GM18868 (cell line): ENCODE measurements around the gene RNF8.

Source experiments
- ATAC-seq: cut with Tn5 transposase; IDR thresholded peaks from one replicate; pipeline ENCODE4 v1.9.1; 2021; ENCODE audit warnings: mild to moderate bottlenecking, moderate library complexity; ENCODE audit not compliant: unreplicated experiment

The RNF8 gene

DNA sequence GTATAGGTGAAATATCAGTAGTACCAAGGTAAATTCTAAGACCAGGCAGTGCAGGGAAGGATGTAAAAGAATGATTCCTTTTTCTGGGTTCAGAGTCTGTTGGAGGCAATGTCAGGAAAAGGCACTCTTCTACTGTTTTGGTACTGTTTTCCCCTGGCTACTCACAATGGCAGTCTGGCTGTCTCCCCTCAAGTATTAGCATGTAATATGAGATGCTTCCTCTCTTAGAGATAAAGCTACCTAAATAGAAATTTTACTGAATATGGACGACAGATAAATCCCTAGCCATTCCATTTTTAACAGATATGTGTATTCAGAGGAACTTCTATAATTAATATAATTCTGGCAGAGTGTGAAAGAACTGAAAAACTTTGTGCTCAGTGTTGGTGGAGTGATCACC is 3.5 kb downstream of the RNF8 start:
- ATAC-seq, result no peak

DNA sequence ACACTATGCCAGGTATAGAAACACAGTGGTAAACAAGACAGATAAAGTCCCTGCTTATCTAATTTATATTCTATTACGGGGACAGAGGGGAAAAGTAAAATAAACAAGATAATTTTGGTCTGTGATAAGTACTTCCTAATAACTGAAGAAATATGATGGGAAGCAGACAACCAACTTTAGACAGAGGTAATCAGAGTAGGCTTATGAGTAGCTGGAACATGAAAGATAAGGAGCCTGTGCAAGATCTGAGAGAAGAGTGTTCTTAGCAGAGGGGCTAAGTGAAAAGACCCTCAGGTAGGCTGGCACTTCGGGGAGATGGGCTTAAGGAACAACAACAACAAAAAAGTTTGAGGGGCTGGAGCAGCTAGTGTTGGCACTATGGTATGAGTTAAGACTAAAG is 4.1 kb downstream of the RNF8 start:
- no peak for ATAC-seq

DNA sequence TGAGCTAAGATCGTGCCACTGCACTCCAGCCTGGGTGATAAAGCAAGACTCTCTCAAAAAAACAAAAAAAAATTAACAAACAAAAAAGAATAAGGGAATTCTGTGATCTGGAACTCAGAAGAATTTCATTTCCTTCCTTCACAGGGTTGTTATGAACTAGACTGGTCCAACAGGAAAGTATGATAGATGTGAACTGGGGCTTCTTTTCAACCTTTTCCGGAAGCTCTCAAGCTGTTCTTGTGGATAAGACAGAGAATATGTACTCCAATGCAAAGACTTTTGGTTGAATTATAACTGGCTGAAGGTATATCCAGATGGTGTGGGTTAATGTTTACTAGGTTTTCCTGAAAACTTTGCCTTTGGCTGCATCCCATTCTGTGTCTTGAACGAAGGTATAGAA is 5.3 kb downstream of the RNF8 start:
- ATAC-seq, result no peak

DNA sequence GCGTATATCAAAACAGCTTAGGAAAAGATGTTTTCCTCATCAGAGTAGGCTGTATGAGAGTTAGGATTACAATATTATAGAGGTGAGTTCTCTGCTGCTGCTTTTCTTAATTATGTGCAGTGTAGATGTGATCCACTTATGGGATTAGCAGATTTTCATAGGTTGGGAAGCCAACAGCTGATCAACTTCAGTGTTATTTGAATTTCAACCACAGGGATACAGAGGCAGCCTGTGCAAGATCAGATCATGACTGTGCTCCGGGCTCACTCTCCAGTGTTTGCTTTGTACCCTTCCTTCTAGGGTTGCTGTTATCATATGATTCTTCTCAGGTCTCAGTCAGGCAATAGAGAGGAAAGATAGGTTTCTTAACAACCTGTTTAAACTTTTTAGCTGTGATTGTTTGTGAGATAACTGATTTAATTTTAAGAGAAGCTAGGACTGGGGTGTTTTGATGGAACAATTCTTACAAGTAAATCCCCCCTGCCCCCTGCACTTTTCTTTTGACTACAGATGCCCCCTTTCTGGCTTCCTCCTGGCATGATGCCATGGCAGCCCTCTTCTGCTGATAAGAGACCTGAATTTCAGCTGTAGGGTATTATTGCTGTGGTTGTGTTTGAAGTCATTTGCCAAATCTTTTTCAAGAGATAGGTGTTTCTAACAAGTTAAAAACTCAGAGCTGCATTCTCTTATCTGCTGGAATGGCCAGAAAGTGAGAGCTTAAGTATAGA is 8.5 kb downstream of the RNF8 start:
- no peak for ATAC-seq

DNA sequence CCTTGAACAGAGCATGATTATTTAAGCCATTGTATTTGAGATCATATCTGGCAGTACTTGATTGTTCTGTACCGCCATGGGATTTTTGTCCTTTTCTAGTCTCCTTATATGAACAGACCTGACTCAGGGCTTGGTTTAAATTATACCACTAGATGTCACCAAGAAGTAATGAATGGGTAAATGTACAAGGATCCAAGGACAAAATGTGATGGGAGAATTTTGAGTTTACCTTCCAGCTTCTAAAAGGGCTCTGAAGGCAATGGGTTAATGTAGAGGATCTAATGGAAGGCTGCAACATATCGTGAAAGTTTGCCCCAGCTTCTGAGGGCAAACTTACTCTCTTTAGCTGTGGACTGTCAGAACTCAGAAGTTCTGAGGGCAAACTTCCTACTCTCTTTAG is 12.0 kb downstream of the RNF8 start:
- no peak for ATAC-seq

DNA sequence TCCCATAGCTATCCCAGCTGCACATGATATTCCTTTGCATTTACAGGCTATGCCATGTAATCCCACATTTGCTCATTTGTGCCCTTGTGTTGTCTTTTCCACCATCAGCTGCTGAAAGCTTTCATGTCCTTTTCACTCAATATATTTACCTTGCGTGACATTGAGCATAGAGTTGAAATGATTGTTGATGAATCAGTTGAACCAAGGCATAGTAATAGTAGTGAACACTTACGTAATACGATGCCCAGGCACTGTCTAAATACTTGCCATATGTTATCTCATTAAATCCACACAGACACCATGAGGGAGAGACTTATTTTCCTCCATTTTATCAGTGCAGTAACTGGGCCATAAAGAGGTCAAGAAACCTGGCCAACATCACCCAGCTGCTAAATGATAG is 13.1 kb downstream of the RNF8 start:
- no peak for ATAC-seq

DNA sequence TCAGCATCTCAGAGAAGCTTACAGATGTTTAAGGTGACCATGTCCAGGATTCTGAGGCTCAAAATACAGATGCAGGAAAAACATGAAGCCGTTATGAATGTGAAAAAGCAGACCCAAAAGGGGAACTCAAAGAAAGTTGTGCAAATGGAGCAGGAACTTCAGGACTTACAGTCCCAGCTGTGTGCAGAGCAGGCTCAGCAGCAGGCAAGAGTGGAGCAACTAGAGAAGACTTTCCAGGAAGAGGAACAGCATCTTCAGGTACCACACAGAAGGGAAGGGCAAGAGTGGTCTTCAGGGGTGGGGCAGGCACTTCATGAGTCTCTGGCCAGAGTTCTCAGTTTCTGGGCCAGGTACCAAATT is 15.2 kb downstream of the RNF8 start:
- no peak for ATAC-seq

DNA sequence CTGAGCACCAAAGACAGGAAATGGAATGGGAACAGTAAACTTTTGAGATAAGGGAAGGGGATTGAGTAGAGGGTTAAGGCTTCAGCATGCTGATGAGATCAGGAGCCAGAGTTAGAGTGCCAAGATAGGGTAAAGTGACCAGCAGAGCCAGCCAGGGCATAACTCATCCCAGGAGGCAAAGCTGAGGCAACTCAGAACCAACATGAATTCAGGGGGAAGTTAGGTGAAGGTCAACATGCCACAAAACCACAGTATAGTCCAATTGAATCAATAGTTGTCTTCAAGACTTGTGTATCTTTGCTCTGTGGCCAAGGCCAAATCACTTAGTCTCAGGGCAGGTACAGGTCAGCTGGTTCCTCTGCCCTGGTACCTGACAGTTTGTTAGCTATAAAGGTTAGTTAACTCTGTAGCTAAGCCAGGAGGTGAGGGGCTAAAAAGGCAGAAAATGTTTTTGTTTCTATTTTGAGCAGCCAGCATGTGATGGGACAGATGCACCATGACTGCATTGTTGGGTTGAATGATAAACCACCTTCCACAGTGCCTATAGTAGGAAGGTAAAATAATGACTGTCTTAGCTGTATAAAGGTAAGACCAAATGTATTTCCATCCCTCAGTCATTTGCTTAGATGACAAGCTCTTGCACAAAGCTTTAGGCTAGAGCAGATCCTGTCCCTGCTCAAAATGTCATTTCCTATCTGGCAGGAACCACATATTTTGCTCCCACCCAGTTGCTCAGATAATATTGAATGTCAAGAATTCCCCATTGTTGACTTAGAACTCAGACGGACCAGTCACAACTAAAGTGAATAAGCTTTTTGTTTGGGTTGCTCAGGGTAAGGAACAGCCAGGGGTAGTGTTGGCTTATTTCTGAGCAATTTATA is 15.8 kb downstream of the RNF8 start:
- no peak for ATAC-seq

DNA sequence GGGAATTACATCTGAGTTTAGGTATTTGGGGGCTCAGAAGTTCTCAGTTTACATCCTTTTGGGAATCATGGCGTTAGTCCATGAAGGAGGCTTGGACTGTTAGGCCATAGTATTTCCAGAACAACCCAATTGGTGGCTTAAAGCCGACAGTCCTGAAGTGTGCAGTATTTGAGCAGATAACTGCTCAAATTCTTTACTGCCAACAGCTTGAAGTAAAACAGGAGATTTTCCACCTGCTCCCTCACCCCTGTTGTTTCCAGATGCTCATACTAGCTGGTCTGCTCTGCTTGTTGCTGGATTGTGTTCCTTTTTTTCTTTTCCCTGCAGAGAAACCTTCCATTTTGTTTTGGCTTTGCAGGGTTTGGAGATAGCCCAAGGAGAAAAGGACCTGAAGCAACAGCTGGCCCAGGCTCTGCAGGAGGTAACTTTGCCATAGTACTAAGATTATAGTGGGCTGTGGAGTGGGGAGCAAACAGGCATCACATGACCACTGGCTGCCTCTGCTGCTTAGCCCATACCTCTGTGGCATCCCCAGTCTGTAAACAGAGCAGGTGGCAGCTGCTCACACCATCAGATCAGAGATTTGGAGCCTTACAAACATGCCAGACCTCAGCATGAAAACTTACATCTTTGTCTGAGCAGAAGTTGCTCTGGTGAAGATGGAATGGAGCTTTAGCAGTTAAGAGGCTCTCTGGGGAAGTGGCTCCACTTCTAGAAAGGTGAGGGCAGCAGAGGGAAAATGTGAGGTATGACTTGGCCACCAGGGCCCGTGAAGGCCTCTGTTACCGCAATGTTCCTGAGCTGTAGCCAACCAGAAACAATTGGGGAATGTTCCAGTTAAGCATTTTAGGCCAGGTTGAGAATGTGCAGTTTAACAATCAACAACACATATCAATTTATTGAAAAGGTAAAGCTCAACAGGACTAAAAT is 17.6 kb downstream of the RNF8 start:
- no peak for ATAC-seq

DNA sequence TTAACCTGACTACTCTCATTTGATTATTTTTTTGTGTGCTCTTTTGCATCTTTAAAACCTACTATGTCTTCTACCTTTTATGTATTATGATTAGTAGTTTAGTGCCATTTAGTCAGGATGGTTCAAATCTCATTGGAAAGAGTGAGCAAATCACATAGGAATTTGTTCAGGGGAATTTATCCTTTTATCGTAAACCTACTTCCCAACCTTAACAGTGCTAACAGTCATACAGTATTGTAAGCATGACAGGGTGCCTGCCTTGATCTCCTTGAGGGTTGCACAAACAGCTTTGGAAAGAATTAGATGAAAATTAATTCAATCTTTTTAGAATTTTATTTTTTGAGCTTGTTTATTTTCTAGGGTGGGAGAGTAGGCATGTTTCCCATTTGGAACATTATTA is 18.3 kb downstream of the RNF8 start:
- ATAC-seq, result no peak

DNA sequence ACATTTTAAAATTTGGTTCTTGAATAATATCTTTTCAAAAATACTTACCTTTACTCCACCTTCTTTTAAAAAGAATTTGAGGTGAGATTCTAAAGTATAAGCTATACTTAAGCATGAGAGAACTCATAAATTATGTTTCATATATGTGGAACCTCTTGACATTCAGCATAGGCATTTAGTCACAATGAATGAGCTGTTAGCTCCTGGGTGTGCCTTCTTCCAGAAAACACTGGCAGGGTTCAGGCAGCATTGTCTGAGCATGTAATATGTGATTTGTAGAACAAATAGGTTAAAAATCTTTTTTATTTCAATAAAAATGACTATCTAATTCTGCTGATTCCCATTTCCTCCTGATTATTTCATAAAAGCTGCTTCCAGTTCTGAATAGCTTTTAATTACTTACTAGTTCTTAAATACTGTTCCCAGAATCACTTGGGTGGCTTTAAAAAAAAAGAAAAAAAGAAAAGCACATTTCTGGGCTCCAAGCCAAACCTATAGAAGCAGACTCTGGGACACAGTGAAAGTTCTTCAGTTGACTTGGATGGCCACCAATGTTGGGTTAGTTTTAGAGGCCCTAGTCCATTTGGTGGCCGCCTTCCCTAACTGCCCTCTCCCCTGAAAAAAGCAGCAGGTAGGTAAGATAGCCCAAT is 20.2 kb downstream of the RNF8 start:
- no peak for ATAC-seq

DNA sequence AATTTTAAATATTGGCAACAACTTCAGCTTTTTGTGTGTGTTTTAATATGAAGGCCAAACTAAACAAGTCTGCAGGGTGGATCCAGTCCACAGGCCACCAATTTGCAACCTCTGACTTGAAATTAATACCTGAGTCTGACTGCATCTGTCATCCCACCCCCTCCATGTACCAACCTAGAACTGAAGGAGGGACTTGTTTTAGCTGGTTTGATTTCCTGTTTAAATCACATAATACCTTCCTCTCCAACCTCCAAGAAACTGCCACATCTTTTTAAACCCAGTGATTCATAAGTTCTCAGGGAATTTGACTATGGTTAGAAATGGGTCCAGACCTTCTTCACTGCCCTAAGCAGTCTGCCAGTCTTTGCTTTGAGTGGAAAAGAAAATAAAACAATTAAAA is 21.6 kb downstream of the RNF8 start:
- ATAC-seq, result no peak

DNA sequence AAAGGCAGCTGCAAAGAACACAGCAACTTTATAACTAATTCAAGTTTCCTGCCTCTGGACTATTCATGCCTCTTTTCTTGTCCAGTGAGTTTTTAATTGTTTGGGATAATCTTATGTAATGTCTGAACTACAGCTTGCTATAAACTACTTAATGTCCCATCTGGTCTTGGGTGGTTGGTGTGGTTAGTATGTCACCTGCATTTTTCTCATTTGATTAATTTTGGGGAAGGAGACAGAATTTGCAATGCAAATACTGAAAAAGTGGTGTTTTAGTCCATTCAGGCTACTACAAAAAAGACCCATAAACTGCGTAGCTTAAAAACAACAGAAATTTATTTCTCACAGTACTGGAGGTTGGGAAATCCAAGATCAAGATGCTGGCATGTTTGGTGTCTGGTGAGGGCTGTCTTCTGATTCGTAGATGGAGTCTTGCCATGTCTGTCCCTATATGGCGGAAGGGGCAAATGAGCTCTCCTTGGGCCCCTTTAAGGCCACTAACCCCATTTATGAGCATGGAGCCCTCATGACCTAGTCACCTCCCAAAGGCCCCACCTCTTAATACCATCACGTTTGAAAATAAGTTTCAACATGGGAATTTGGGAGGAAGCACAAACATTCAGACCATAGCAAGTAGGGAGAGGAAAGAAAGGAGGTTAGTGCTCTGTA is 22.4 kb downstream of the RNF8 start:
- ATAC-seq, result no peak

DNA sequence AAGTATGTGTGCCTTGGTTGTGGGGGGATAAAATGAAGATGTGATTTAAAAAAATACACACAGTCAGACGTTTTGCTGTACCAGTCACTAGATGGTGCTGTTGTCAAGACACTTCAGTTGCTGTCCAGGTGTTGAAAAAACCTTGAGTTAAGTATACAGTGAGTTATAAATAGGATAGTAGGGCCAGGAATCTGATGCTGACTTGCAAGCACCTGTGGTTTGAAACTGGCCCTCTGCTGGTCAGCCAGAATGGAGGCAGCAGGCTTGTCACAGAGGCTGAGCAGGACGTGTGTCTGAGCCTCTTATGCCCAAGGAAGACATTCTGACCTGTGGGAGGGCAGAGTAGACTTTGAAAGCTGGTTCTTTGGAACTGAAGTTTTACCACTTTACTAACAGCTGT is 27.8 kb downstream of the RNF8 start:
- no peak for ATAC-seq

DNA sequence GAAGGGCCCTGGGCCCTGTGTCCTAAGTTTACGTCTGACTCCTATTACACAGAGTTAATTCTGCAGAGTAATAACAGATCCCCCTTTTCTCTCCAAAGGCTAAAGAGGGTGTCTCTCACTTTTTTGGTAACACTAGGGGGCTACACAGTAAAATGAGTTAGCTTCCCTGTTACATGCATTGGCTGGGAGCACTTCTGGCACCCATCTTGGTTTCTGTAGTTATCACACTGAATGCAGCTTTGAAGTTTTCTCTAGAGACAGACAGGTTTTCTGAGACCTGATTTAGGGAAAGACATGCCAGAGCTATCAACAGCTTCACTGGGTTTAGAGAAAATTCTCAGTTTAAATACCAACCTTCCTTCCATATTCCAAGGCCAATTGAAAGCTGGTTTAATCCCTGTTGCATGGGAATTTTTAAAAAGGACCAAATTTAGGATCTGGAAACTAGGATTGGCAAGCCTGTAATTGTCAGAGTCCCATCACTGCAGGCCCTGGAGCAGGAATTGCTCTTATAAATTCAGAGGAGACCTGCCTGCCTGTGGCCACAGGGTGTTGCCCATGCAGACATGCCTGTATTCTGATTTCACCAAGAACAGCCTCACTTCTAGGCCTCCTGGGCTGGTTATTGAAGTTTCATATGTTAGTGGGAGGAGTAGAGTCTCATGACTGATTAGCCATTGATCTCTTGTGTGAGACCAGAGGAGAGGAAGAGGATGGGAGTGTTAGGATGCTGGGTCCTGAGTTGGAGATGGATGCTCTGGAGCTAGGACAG is 29.4 kb downstream of the RNF8 start:
- no peak for ATAC-seq

DNA sequence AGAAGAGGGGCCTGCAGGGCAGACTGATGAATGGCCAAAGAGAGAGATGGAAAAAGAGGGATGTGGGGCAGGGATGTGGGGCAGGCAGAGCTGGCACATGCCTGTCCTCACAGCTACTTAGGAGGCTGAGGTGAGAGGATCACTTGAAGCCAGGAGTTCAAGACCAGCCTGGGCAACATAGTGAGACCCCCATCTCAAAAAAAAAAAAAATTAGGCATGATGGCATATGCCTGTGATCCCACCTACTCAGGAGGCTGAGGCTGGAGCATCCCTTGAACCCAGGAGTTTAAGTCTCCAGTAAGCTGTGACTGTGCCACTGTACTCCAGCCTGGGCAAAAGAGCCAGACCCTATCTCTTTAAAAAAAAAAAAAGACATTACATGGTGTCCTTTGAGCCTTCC is 34.8 kb downstream of the RNF8 start:
- ATAC-seq, result no peak

DNA sequence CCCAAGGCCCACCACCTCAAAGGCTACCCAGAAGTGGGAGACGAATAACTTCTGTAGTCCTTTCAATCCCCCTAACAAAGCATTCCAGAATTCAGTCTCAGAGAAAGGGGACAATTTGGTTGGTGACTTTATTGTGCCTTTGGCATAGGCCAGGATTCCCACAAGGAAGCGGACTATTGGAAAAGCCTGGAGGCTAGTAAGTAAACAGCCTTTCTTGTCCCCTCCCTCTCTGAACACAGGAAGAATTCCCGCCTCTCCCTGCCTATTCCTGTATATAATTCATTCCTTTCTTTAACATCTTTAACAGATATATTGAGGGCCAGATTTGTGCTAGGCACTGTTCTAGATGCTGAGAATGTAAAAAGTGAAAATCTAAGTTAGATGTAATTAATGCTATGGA is 36.1 kb downstream of the RNF8 start:
- ATAC-seq, result no peak

DNA sequence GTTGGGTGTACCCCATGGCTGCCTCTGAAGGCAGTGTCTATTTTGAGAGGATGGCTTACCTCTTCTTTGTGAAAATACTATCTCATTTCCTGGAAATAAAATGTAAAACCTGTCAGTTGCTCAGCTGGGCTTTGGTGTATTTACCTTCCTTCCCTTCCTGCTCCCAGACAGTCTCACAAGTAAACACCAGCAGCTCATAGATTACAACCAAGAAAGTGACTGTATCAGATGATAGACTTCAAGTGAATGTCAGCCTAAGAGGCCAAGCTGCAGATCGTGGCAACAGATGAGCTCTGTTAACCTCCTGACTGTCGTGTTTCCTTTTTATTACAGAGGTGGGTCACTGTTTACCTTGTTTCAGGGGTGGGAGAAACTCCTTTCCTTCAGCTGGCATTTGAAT is 37.3 kb downstream of the RNF8 start:
- ATAC-seq, result no peak

DNA sequence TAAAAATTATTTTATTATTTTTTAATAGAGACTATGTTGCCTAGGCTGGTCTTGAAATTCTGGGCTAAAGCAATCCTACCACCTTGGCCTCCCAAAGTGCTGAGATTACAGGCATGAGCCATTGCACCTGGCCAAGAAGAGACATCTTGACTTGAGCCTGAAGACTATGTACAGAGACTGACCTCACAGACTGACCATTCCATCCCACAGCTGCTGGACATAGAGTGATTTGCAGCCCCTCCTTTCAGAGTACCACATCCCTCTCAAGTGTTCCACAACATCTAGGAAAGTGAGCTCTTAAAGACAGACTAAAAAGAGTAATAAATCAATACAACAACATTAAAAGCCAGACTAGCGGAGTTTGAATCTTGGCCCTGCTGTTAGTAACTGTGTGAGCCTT is 39.0 kb downstream of the RNF8 start:
- no peak for ATAC-seq
